ENCODE measurements around the gene DBN1.

GRCh38 chr5:177427919-177428573 lies 45.4 kb downstream of the DBN1 start:
- TF ChIP-seq CTCF (IDR thresholded peaks at IDR 0.05) (no peak), POLR2A (IDR thresholded peaks at IDR 0.05) (no peak)

Data from adrenal gland (tissue), 5 donors.